T-helper 9 cell (primary cell): ENCODE data around the gene TCF4.

ENCODE experiments used
- DNase-seq: peaks from one replicate; pipeline ENCODE4 v3.0.0-alpha.2; 2020

The TCF4 gene

DNA sequence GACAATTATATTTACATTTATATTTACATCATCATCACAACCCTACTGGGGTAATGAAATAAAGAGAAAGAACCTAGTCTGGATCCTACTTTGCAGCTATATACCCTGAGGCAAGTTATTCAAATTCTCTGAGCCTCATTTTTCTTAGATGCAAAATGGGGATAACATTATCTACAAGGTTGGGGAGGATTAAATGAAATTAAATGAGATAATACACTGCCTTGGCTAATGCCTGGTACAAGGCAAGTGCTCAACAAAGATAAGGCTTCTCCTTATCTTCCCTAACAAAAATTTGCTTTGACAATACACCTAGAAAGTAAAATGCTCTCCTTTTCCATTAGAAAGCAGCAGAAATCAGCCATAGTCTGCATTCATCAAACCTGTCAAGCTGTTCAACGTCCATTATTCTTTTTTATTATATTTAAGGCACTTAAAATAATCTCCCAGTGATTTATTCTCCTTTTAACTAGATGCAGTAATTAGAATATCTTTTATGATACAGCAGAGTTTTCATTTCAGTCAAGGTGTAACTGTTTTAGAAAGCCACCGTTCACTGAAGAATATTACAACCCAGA, 44.8 kb downstream of the TCF4 start:
- no peak for DNase-seq

DNA sequence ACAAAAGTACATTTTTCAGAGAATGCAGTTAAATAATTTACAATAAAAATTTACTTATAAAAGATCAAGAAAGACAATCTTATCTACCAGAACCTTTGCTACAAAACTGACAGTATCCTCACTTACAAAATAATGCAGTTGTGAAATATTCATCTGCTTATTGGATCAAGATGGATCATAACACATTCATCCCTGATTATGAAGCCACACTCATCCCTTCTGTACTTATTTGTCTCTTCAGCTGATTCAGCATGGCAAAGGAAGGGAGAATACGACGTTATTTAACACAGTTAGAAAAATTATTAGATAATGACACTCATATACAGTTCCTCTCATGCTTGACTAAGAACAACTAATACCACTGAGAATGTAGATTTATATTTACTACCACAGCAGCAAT, 46.4 kb downstream of the TCF4 start:
- no peak for DNase-seq

- no peak for DNase-seq
Observed at GRCh38 chr18:55539240-55539639, 48.8 kb downstream of the TCF4 start.

DNA sequence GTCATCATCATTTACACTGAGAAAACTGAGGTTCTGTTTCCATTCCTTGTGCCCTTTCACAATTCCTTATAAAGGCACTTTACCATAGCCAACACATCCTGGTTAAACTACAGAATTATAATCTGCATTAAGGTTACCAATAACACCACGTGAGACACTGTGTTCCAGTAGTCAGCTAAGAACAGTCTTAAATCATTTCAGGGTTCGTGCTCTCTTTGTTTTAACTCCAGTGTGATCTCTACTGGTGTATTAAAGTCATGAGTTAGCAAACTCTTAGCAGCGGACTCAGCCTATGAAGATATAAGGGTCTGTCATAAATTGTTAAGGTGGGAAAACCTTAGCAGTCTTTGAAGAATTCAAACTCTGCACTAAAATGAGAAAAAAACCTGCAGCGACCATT, 53.0 kb downstream of the TCF4 start:
- DNase-seq, result no peak

- no peak for DNase-seq
Observed at GRCh38 chr18:55534547-55534946, 53.4 kb downstream of the TCF4 start.

DNA sequence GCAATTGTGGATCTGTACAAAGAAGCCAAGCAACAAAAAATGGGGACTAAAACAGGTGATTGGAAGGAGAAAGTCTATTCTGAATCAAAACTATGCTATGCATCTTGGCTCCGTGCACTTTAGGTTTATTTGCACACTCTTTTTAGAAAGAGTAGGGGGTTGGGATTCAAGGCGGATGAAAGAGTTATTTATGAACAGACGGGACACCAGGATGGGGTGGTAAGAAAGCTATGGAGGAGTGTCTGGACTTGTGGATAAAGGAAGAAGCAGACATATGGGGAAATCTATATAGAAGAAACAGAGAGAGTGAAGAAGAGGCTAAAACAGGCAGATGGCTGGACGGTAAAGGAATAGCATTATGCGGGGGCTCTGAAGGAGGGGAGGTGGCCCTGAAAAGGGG, 57.8 kb downstream of the TCF4 start:
- DNase-seq, result no peak

- DNase-seq, result no peak
Observed at GRCh38 chr18:55529581-55529980, 58.4 kb downstream of the TCF4 start.

DNA sequence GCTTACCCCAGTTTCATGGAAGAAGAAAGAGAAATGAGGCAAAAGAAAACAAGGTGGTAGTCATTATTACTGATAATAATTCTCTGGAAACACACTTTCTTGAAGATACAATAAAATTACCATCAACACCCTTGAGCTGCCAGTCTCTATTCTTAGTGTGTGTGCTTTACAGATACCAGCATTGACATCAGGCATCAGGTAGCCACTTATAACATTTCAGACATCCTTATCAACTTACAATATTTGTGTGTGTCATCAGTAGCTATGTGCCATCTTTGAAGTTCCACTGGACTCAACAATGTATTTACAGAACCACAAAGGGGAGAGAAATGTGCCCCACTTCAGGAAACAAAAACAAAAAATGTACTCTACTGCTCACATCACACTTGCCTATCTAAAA, 62.1 kb downstream of the TCF4 start:
- no peak for DNase-seq

GRCh38 chr18:55524353-55525073, 63.5 kb downstream of the TCF4 start:
- no peak for DNase-seq

DNA sequence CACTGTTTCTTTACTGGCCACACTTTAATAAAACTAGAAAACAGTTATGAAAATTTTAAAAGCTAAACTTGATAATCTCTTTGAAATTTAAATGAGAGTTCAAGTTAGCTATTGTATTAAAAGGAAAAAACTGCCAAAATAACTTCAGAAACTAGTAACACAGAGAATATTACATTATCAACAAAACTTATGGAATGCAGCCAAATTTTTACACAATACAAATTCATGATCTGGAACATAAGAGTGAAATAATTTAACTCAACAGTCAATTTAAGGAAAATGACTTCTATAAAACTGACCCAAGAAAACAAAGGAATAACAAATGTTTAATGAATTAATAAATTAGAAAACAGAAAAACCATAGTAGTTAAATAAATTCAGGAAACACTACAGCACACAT, 65.0 kb downstream of the TCF4 start:
- no peak for DNase-seq

DNA sequence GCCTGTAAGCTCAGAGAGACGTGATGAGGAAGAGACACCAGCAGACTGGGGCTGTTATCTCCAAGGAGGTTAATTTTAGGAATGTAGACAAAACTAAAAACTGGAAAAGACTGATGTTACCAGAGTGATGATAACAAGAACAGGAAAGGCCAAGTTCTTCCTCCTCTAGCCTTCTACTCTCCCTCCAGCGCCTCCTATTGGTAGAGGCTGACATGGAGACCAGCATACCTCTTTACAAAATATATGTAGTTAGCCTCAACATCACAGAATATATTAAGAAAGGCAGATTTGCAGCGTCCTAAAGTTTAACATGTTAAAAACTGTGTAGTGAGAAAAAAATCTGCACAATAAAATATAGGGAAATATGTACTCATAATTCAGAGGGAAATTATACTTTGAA, 66.0 kb downstream of the TCF4 start:
- DNase-seq, result no peak

GRCh38 chr18:55517055-55517454, 70.9 kb downstream of the TCF4 start:
- DNase-seq, result no peak

DNA sequence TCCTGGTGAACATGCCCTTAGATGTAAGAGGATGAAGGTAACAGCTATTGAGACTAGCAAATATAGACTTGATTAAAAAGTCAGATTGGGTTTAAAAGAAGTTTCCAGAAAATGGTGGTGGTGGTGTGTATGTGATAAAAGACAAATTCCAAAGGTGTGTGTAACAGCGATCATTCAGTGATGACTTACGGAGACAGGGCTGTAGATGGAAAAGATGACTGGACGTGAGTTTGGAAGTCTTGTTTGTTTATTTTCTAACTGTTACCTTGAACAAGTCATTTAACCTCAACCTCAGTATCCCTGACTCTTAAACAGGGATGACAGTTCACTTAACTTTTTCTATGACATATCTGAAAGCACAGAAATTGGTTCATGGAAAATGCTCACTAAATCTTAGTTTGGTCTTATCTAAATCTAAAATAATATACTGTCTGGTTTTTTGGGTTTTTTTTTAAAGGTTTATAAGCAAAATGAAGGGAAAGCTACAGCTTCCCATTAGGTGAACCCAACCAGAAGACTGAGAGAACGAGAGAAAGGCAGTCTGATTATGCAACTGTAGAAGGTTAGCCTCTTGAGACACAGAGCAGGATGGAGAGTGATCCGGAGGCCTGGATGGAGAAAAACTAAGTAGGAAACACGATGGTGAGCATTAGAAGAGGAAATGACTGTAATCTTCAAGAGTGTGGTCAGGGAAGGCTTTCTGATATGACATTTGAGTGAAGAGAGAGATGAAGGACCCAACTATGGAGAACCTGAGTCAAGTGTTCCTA, 71.9 kb downstream of the TCF4 start:
- no peak for DNase-seq

DNA sequence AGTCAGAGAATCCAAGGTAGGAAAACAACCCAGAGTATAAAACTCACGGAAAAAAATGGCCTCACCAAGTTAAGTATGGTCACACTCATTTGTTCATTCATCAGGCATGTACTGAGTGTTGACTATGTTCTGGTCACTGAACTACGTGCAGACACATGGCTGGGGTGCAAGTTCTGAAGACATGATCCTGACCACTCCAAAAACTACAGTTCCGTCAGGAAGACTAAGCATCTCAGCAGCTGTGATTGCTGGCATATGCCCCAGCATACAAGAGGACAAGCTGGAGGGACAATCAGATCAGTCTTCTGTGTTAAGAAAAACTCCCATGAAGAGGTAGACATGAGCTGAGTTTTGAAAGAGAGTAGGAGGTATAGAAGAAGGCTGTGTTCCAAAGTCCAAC, 72.8 kb downstream of the TCF4 start:
- no peak for DNase-seq

DNA sequence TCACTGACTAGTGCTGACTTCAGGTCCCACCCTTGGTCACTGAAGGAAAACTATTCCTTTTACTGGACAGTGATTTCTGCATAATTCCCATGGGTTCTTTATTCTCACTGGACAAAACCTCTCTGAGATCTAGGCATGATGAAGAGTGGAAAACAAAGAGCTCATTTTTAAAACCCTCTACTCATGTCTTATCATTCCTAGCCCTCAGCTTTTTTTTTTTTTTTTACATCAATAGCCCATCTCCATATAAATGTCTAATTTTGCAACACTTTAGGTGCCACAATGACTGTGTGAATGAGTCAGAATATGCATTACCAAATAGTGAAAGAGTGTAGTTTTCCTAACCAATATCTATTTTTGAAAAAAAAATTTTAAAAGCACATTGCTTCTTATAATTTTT, 74.8 kb downstream of the TCF4 start:
- no peak for DNase-seq

GRCh38 chr18:55511277-55511676, 76.7 kb downstream of the TCF4 start:
- DNase-seq, result no peak

GRCh38 chr18:55510809-55511208, 77.2 kb downstream of the TCF4 start:
- no peak for DNase-seq

- no peak for DNase-seq
Observed at GRCh38 chr18:55509631-55510324, 78.2 kb downstream of the TCF4 start.

DNA sequence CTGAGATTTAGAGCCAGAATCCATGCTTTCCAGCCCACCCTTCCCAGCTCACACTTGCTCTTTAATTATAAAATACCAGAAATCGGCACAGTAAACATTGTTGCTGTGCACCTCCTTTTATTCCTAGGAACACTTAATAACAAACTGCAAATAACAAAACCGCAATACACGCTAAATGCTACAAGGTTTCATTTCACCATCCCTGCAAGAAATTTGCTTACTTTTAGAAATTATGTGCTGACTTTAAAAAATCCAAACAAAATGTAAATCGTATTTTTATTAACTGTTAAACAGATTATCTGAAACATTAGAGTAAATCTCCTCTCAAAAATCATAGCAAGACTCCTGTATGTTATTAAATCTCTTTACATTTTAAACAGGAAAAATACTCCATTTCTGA, 79.3 kb downstream of the TCF4 start:
- no peak for DNase-seq

- no peak for DNase-seq
Observed at GRCh38 chr18:55506074-55506473, 81.9 kb downstream of the TCF4 start.

- DNase-seq, result no peak
Observed at GRCh38 chr18:55504808-55505207, 83.2 kb downstream of the TCF4 start.

DNA sequence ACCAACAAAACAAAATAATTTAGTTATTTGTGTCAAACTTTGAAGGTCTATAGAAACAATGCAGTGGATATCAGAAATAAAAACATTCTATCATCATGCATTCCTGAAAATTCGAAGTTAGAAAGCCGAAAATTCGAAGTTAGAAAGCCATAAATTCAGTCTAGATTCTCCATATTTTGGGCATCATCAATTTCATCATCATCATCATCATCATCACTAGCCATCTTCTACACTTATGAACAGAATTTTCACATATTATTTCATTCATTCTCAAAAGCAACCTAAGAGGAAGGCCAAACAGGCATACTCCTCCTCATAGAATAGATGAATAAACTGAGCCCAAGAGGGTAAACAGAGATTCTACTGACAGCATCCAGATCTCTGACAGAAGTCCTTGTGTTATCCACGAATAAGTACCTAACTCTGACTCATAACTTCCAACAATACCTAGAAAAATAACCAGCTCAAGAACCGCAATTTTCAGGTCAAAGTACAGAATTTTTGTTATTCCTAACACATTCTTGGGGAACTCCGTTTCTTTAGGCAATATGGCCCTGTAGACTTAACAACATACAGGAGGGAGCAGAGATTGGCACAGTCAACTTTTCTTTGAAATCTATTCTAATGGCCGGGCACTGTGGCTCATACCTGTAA, 84.7 kb downstream of the TCF4 start:
- no peak for DNase-seq
